GM18519 (cell line): ENCODE data around the gene NUCB1.
"Not testable (repeated sequence)": the region's sequence is repeated elsewhere in the genome, so short reads cannot be mapped to it uniquely, and the experiment has no call there.

Source experiments
- ATAC-seq: cut with Tn5 transposase; IDR thresholded peaks from one replicate; pipeline ENCODE4 v1.9.1; 2021; ENCODE audit warnings: mild to moderate bottlenecking, moderate library complexity; ENCODE audit not compliant: unreplicated experiment, low FRiP score

Gene NUCB1

DNA sequence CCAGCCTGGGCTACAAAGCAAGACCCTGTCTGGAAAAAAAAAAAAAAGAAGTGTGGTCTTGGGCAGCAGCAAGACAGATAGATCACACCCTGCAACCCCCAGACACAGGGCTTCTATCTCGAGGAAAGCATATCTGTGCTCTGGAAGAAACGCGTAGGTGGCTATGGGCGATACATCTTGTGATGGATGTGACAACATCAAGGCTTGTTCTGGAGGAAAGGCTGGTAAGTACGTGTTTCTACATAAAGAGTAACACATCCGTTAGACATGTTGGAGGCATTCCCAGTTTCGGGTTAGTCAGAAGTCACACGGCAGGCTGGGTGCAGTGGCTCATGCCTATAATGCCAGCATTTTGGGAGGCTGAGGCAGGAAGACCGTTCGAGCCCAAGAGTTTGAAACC, 26.8 kb downstream of the NUCB1 start:
- no peak for ATAC-seq

DNA sequence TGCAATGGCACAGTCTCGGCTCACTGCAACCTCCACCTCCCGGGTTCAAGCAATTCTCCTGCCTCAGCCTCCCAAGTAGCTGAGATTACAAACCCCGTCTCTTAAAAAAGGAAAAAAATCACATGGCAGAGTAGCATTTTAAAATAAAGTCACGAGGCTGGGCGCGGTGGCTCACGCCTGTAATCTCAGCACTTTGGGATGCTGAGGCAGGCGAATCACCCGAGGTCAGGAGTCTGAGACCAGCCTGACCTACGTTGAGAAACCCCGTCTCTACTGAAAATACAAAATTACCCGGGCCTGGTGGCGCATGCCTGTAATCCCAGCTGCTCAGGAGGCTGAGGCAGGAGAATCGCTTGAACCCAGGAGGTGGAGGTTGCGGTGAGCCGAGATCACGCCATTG, 27.6 kb downstream of the NUCB1 start:
- ATAC-seq = not testable (repeated sequence)

DNA sequence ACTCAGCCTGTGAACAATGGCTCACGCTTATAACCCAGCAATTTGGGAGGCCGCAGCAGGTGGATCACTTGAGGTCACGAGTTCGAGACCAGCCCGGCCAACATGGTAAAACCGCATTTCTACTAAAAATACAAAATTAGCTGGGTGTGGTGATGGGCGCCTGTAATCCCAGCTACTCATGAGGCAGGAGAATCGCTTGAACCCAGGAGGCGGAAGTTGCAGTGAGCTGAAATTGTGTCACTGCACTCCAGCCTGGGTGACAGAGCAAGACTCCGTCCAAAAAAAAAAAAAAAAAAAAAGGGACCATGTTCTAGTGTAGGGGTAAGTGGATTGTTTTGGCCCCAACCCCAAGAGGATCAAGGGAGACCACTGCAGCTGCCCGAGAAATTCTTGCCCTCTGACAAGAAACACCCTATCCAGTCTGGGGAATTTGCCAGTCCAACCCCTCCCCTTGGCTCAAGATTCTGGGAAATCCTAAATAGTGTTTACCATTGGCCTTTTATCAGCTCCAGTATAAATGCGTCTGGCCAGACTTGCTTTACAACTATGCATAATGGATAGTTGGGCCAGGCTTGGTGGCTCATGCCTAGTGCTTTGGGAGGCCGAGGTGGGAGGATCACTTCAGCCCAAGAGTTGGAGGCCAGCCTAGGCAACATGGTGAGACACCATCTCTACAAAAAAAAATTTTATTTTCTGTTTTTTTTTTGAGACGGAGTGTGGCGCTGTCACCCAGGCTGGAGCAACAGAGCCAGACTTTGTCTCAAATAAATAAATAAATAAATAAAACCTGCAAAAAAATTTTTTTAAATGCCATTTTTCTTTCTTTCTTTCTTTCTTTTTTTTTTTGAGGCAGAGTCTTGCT, 28.3 kb downstream of the NUCB1 start:
- no peak for ATAC-seq

DNA sequence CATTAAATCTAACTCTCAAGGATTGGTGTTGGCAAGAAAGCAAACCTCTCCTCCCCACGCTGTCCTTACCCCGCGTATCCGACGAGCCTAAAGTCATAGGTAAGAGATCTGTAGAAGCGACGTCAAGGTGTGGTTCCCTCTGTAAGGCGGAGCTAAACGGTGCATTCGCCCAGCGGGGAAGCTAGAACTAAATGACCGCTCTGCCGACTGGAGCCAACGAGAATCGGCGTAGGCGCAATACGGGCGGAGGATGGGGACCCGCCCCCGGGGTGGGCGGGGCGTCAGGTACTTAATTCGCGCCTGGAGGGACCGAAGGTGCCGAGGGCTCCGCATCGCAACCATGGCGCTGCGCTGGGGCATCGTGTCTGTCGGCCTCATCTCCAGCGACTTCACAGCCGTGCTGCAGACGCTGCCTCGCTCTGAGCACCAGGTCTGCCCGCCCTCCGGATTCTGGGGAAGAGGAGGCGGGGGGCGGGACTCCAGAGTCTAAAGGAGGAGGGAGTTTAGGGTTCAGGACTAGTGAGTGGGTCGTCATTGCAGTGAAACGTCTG, 33.3 kb downstream of the NUCB1 start, which contains the start of gene DHDH:
TSS of gene DHDH (plus strand) at position 318 of the 551 bp plus-strand sequence. CDS start at position 341, 23 bp downstream.
- no peak for ATAC-seq

DNA sequence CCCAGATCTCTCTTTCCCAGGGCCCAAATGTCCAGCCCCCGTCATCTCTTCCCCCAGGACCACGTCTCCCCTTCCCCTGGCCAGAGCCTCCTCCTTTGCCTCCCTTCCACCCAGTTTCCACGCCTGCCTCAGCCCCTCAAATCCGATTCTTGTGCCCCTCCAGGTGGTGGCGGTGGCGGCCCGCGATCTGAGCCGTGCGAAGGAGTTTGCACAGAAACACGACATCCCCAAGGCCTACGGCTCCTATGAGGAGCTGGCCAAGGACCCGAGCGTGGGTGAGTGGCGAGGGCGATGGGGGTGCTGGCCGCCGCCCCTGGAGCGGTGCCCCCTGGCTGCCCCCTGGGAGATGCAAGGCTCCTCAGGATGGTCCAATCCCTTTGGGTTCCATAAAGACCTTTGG, 34.7 kb downstream of the NUCB1 start:
- no peak for ATAC-seq

DNA sequence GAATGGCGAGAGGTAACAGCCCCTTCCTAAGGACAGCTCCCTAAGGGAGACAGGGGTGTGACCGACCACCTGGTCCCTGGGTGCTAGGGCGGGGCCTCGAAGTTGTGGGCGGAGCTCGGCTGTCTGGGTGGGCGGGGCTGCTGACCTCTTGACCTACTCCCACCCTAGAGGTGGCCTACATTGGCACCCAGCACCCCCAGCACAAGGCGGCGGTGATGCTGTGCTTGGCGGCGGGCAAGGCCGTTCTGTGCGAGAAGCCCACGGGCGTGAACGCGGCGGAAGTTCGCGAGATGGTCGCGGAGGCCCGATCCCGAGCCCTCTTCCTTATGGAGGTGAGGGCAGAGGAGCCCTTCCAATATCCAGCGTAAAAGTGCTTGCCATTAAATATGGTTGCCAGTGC, 35.8 kb downstream of the NUCB1 start:
- no peak for ATAC-seq

DNA sequence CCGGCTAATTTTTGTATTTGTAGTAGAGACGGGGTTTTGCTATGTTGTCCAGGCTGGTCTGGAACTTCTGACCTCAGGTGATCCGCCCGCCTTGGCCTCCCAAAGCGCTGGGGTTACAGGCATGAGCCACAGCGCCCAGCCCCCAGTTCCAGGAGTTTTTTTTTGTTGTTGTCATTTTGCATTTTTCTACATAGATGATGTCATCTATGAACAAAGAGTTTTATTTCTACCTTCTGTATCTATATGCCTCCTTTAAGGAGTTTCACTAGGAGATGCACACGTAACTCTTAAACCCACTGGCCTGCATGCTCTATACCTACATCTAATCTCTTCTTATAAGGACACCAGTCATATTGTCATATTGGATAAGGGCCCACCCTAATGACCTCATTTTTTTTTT, 38.1 kb downstream of the NUCB1 start:
- no peak for ATAC-seq

DNA sequence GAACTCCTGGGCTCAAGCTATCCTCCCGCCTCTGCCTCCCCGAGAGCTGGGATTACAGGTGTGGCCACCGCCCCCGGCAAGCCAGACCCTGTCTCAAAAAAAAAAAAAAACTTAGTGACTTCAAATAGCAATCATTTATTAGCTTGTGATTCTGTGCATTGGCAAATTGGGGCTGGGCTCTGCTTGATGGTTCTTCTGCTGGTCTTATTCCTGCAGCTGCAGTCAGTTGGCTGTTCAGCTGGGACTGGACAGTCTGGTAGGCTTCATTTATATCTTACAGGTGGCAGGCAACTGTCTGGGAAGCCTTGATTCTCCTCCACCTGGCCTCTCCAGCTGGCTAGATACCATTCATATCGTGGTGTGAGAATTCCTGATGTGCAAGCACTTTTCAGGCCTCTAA, 40.8 kb downstream of the NUCB1 start:
- ATAC-seq = no peak

DNA sequence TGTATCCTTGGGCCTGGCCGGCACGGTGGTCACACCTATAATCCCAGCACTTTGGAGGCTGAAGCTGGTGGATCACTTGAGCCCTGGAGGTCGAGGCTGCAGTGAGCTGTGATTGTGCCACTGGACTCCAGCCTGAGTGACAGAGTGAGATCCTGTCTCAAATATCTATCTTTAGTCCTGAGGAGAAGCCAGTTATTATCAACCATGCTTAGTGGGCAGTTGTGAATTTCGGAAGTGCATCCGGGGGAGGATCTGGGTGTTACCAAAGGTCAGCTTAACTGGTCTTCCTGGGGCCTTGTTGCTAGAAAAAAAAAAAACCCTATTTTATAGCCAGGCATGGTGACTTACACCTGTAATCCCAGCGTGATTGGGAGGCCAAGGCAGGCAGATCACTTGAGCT, 43.0 kb downstream of the NUCB1 start:
- no peak for ATAC-seq

DNA sequence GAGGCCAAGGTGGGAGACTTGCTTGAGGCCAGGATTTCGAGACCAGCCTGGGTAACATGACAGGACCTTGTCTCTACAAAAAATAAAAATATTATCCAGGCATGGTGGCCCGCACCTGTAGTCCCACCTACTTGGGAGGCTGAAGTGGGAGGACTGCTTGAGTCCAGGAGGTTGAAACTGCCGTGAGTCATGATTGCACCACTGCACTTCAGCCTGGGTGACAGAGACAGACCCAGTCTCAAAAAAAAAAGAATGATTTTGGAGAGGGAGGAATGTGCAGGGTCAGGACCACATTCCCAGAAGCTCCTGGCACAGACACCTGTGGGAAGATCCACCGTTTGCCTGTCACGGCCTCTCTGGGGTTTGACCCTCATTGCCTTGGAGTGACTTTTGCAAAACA, 45.3 kb downstream of the NUCB1 start:
- no peak for ATAC-seq

DNA sequence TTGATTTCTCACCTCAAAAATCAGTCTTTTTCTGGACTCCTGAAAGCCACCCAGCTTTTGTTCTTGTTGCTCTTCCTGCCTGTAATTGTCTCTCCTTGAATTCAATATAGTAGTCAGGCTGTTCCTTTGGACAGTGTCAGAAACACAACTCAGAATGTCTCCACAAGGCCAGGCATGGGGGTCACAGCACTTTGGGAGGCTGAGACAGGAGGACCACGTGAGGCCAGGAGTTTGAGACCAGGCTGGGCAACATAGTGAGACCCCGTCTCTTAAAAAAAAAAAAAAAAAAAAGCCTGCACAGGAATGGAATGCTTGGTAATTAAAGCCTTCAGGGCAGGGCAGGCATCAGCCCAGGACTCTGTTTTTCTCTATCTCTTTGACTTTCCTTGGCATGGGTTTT, 45.7 kb downstream of the NUCB1 start:
- no peak for ATAC-seq

DNA sequence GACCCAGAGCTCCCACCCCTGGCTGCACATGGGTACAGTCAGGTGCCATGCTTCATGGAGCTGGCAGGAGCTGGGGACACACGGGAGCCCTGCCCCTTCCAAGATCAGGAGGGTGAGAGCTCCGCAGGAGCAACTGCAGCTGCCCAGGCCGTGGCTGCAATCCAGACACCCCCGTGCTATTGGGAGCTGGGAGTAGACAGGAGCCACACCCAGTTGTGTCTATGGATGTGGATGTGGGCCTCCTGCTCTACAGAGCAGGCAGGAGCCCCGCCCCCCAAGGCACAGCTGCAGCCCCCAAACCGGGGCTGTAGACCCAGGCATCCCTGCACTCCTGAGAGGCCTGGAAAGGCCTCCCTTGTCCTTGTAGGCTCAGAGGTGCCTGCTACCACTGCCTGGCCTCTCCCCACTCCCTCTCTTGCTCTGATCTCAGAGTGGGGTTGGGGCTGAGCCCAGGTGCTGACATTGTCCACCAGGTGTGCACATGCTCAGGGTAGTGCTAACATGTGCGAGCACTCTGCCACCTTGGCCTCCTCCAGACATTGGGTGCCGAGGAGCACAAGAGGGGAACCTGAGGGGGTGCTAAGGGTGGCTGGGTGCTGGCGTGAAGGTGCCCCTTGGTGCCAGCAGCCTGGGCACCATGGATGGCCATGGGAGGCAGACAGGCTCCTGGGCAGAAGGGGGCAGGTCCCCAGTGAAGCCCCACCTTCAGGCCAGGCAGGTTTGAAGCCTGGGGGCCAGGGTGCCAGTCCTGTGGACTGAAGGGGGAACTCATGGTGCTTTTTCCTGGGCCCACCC, 46.5 kb downstream of the NUCB1 start:
- no peak for ATAC-seq

DNA sequence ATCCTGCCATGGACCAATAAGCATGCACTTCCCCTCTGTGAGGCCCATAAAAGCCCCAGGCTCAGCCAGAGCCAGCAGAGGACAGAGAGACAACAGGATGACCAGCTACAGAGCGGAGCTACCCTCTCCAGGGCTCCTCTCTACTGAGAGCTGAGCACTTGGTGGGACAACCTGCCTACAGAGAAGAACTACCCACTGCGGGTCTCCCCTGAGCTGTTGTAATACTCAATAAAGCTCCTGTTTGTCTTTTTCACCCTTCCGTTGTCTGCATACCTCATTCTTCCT, 47.1 kb downstream of the NUCB1 start:
- ATAC-seq = no peak

DNA sequence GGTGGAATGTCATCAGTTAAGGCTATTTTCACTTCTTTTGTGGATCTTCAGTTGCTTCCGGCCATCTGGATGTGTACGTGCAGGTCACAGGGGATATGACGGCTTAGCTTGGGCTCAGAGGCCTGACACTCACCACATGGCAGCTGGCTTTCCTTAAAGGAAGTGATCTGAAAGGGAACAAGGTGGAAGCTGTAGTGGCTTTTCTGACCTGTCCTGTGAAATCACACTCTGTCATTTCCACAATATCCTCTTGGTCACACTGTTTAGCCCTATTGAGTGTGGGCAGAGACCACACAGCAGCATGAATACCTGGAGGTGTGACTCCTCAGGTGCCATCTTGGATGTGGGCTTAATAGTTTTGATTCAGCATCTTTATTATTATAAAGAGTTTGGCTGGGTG, 50.0 kb downstream of the NUCB1 start:
- ATAC-seq = no peak

DNA sequence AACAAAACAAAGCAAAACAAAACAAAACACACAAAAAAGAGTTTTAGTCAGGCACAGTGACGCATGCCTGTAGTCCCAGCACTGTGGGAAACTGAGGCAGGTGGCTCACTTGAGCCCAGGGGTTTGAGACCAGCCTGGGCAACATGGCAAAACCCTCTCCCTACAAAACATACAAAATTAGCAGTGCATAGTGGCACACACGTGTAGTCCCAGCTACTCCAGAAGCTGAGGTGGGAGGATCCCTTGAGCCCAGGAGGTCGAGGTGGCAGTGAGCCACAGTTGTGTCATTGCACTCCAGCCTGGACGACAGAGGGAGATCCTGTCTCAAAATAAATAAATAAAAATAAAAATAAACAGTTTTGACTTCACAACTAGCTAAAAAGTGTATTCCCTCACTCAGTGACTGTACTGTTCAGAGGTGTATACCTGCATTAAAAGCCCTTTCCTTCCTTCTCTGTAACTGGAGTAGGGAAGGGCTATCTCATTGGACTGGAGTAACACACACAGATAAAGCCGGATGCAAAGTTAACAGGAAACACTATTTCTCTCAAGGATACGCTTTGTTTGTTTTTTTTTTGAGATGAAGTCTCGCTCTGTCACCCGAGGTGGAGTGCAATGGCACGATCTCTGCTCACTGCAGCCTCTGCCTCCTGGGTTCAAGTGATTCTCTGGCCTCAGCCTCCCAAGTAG, 50.9 kb downstream of the NUCB1 start:
- ATAC-seq = no peak

DNA sequence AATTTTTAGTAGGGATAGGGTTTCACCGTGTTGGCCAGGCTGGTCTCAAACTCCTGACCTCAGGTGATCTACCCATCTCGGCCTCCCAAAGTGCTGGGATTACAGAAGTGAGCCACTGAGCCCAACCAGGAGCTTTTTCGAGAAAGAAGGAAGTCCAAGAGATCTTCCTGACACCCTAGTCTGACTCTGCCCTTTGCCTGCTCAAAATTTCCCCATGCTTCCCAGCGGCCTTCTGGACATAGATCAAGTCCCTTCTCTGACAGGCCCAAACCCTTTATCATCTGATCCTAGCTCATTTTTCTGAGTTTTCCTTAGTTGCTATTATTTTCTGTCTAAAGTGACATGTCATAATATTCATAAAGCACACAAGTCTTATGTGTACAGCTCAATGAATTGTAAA, 53.0 kb downstream of the NUCB1 start:
- ATAC-seq = no peak

DNA sequence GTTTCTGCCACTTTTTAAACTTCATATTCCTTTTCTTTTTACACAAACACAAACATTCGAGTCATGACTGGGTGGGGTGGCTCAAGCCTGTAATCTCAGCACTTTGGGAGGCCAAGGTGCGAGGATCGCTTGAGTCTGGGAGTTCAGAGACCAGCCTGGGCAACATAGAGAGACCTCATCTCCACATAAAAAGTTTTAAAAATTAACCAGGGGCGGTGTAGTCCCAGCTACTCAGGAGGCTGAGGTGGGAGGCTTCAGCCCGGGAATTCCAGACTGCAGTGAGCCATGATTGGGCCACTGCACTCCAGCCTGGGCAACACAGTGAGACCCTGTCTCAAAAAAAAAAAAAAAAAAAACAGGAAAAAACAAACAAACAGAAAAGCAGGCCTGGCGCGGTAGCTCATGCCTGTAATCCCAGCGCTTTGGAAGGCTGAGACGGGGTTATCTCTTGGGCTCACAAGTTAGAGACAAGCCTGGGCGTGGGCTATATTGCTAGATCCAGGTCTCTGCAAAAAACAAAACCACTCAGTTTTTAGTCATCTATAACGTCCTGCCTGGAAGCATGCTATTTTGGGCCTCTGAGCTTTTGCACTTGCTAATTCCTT, 54.0 kb downstream of the NUCB1 start:
- no peak for ATAC-seq

DNA sequence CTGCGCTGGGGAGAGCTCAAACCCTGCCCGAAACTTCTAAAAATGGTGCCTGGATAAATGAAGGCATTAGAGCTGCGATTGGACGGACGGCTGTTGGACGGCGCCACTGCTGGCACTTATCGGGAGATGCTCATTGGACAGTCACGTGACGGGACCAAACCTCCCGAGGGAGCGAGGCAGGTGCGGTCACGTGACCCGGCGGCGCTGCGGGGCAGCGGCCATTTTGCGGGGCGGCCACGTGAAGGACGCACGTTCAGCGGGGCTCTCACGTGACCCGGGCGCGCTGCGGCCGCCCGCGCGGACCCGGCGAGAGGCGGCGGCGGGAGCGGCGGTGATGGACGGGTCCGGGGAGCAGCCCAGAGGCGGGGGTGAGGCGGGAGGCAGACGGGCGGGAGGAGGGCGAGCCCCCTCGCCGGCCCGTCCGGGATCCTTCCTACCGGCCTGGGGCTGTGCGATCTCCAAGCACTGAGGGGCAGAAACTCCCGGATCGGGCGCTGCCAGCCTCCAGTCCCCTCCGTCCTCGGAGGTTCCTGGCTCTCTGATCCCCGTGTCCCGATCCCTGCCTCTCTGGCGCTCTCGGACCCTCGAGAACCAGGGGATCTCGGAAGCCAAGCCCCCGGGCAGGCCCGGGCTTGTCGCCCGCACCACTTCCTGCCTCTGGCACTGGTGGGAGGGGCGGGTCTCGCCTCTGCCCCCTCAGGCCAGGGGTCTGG, 54.6 kb downstream of the NUCB1 start, which contains the start of gene BAX:
TSS of gene BAX (plus strand) at position 281 of the 713 bp plus-strand sequence. CDS start at position 335, 54 bp downstream.
- peak; percentile 66 for ATAC-seq

DNA sequence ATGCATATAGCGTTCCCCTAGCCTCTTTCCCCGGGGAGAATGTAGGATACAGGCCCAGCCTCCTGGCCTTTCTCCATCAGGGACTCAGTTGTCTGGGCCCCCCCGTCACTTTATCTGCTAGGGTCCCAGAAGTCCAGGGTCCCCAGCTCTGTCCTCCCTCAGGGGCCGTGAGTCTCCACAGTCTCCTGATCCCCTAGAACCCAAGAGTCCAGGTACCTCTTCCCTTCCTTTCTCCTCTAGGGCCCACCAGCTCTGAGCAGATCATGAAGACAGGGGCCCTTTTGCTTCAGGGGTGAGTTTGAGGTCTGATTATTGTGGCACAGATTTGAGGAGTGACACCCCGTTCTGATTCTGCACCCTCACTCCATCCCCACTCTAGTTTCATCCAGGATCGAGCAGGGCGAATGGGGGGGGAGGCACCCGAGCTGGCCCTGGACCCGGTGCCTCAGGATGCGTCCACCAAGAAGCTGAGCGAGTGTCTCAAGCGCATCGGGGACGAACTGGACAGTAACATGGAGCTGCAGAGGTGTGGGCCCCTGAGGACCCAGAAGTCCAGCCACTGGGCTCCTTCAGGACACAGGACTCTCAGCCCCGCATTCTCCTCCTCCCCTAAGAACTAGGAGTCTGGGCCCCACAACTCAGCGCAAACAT, 55.3 kb downstream of the NUCB1 start:
- ATAC-seq = no peak
